Measurements from ENCODE around the gene CYREN. TPM values are rescaled to one million over a fixed set of nuclear protein-coding genes. Genes with fewer than 3 reads are reported as not detected.
A peak's percentile ranks its signal among the peaks of the same experiment; 100 is the strongest.
"Not testable (repeated sequence)": the region's sequence is repeated elsewhere in the genome, so short reads cannot be mapped to it uniquely, and the experiment has no call there.

The CYREN gene
- total RNA-seq, 4 donors from 2014 or later, result 40.3 to 54.4 (median 46.8) TPM

GRCh38 chr7:135177028-135177696 lies 6.7 kb upstream of the CYREN start:
- Histone ChIP-seq H3K27me3 (no peaks in the 10 kb centered on the region), H3K4me1 (no peaks in the 10 kb centered on the region), H3K9me3 (no peaks in the 10 kb centered on the region), H3K27ac (no peak overlapping the region), H3K4me3 (replicated peaks in 1 of 3) (no peak overlapping the region), H3K36me3 (no peaks in the 10 kb centered on the region)
- TF ChIP-seq CTCF (IDR thresholded peaks at IDR 0.05) (no peak), POLR2A (IDR thresholded peaks at IDR 0.05) (no peak)
- DNase-seq, result no peak
- 95 to 96% methylated on average over 9 of the region's 9 CpGs for WGBS, 2 donors
- intact Hi-C loops (cut with DNase I), result no loop called here

- H3K27ac ChIP-seq, result no peak overlapping the region
- 94 to 95% methylated on average over 6 of the region's 6 CpGs for WGBS, 2 donors
- no peak for DNase-seq
- H3K4me1 ChIP-seq, result peaks cover 0 to 8% of the 10 kb centered on the region in 2 donors
- TF ChIP-seq CTCF (IDR thresholded peaks at IDR 0.05) (no peak), POLR2A (IDR thresholded peaks at IDR 0.05) (no peak)
- intact Hi-C loops (cut with DNase I), result no loop called here
- no peaks in the 10 kb centered on the region for H3K27me3 ChIP-seq
- no peaks in the 10 kb centered on the region for H3K36me3 ChIP-seq
- no peaks in the 10 kb centered on the region for H3K9me3 ChIP-seq
- no peak overlapping the region for H3K4me3 ChIP-seq (replicated peaks in 1 of 3)
Observed at GRCh38 chr7:135175931-135176330, 5.4 kb upstream of the CYREN start.

- intact Hi-C loops (cut with DNase I), result loop anchor here (5.0 kb wide), 1 partner anchor 188 kb away; the partner anchor contains the start of gene AGBL3
- no peak for DNase-seq
- no peaks in the 10 kb centered on the region for H3K36me3 ChIP-seq
- H3K4me1 ChIP-seq, result peaks cover 0 to 8% of the 10 kb centered on the region in 2 donors
- H3K27ac ChIP-seq, result no peak overlapping the region
- no peak overlapping the region for H3K4me3 ChIP-seq (replicated peaks in 1 of 3)
- no peaks in the 10 kb centered on the region for H3K27me3 ChIP-seq
- WGBS, 2 donors, result 96 to 97% methylated on average over 7 of the region's 7 CpGs
- TF ChIP-seq CTCF (IDR thresholded peaks at IDR 0.05), result no peak
- TF ChIP-seq POLR2A (IDR thresholded peaks at IDR 0.05), result no peak
- H3K9me3 ChIP-seq, result no peaks in the 10 kb centered on the region
Observed at GRCh38 chr7:135174941-135175340, 4.4 kb upstream of the CYREN start.

- intact Hi-C loops (cut with DNase I), result loop anchor here (5.0 kb wide), 1 partner anchor 187 kb away; the partner anchor contains the start of gene AGBL3
- H3K36me3 ChIP-seq; H3K27me3 ChIP-seq; H3K4me3 ChIP-seq (replicated peaks in 1 of 3); H3K9me3 ChIP-seq; H3K27ac ChIP-seq; DNase-seq: not testable (repeated sequence)
- peaks cover 10 to 18% of the 10 kb centered on the region in 2 donors for H3K4me1 ChIP-seq
- 83 to 88% methylated on average over 4 of the region's 4 CpGs for WGBS, 2 donors
Observed at GRCh38 chr7:135173916-135174315, 3.4 kb upstream of the CYREN start.

GRCh38 chr7:135171581-135172291 lies 1.2 kb upstream of the CYREN start:
- not testable (repeated sequence) for H3K4me3 ChIP-seq (replicated peaks in 1 of 3)

GRCh38 chr7:135170998-135171481 lies 533 bp upstream of the CYREN start:
- not testable (repeated sequence) for H3K9me3 ChIP-seq, DNase-seq, H3K27me3 ChIP-seq
- peaks cover 17 to 18% of the 10 kb centered on the region in 2 donors for H3K36me3 ChIP-seq
- peak overlapping the region; percentile 76 to 87 (median 76) for H3K4me3 ChIP-seq (replicated peaks in 1 of 3)
- H3K4me1 ChIP-seq, result peaks cover 20 to 38% of the 10 kb centered on the region in 2 donors
- 24 to 25% methylated on average over 12 of the region's 12 CpGs for WGBS, 2 donors
- intact Hi-C loops (cut with DNase I), result loop anchor here (5.0 kb wide), 1 partner anchor 184 kb away; the partner anchor contains the start of gene AGBL3
- peak overlapping the region; percentile 58 to 95 (median 92) for H3K27ac ChIP-seq

More at GRCh38 chr7:135171581-135172291, 1.2 kb upstream of the CYREN start:
- H3K27ac ChIP-seq, result peak overlapping the region; percentile 58 to 95 (median 92)
- peaks cover 11 to 12% of the 10 kb centered on the region in 2 donors for H3K36me3 ChIP-seq
- peak in 1 of 2 donors; percentile 18 for TF ChIP-seq POLR2A (IDR thresholded peaks at IDR 0.05)
- intact Hi-C loops (cut with DNase I), result loop anchor here (5.0 kb wide), 1 partner anchor 184 kb away; the partner anchor contains the start of gene AGBL3
- H3K4me1 ChIP-seq, result peaks cover 20 to 35% of the 10 kb centered on the region in 2 donors
- DNase-seq, result peak; percentile 27 to 48
- H3K9me3 ChIP-seq, H3K27me3 ChIP-seq: not testable (repeated sequence)
- WGBS, 2 donors, result 73 to 90% methylated on average over 10 to 17 of the region's 19 CpGs

Data from thyroid gland (tissue), 4 donors.